IPS-NIHi11 (cell line): Measurements from ENCODE around the gene MFAP1.

ENCODE experiments used
- DNase-seq: peaks from one replicate; pipeline ENCODE4 v3.0.0; 2012; ENCODE audit warnings: mixed read lengths, low spot score

Gene MFAP1

GRCh38 chr15:43776101-43776717, 48.3 kb downstream of the MFAP1 start:
- peak; percentile 33 for DNase-seq

DNA sequence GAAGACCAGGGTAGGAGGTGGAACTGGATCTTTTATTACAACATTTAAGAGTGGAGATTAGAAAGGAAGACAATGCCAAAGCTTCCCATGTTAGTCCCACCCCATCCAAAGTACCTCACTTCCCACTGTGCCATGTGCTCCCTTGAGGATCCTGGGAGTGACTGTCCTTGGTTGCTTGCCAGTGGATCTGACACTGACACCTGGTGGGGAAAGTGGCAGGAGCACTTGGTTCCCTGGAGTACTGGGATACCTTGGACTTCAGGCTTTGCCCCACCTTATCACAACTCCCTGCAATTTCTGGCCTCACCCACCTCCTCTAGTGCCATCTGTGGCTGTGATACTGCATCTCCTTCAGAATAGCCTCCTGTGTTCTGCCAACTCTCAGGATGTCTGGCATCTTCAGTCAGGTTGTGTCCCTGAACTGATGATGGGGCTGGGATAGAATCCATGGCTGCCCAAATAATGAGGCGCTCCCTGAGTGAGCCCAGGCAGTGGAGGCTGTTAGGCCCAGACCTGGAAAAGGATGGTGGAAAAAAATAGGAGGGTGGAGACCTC, 49.0 kb downstream of the MFAP1 start:
- peak; percentile 39 for DNase-seq

DNA sequence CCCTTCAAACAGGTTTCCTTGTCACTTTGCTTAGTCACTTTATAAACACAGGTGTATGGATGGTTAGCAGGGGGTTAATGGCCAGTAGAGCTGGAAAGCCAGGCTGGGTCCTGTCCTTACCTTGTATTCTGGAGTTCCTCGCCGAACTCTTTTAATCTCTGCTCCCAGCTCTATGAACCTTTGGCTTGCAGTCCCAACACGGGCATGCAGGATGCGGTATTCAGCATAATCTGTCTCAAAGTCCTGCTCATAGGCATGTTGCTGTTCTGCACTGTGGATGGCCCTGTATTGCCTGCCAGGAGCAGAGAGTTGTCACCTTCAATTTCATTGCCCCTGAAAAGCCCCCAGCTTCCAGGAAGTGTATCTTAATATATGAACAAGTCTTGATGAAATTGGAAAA, 50.4 kb downstream of the MFAP1 start:
- no peak for DNase-seq

DNA sequence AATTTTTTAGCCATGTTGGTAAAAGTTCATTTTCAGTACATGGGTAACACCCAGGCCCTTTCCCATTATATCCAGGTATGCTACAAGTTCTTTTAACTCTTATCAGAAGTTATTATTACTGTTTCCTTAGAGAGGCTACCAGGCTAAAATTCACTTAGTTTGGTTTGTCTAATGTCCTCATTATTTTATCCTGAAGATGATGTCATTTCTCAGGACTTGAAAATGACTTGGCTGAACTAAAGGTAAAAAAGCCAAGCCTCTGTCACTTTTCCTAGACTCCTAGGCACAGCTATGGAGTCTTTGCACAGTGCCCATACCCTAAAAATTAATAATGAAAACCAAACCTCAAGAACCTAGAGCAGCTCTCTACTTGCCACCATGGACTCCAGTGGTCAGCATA, 51.9 kb downstream of the MFAP1 start:
- no peak for DNase-seq

DNA sequence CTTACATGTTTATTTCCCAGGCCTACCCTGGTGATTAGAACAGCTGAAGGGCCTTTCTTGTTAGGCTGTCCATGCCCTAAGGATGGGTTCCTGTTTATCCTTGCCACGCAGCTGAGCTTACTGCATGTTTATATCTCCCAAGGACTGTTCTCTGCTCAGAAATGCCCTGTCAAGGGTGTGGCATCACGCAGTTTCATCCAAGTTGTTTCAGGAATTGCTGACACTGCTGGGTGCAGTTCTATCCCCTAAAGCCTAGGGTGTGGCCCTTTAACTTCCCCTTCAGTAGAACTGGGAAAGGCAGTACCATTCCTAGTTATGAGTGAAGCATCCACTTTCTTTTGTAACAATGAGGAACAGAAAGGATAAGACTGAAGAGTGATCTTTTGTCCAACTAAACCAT, 52.7 kb downstream of the MFAP1 start:
- DNase-seq: no peak

GRCh38 chr15:43769584-43770228, 54.8 kb downstream of the MFAP1 start:
- peak; percentile 72 for DNase-seq

DNA sequence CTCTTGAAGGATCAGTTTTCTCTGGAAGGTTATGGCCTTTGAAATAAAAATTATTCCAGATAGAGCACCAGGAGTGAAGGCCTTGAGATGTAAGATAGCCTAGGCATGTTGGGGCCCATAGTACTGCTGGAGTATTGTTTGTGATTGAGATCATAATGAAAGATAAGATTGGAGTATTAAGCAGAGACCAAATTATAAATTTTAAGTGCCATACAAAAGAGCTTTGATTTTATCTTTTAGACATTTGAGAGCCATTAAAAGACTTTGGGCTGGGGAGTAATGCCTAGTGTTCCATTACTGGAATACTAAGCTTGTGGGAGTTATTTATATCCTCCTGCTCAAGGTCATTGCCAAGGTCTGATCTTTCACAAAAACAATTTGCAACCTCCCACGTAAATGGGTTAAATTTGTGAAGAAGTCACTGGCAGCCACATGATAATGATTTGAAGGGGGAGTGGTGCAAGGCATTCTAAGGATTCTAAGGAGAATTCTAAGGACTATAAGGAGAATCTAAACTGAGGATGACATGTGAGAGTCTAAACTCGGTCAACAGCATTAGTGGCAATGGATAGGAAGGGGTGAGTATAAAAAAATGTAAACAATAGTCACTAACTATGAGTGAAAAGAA, 60.6 kb downstream of the MFAP1 start:
- no peak for DNase-seq

DNA sequence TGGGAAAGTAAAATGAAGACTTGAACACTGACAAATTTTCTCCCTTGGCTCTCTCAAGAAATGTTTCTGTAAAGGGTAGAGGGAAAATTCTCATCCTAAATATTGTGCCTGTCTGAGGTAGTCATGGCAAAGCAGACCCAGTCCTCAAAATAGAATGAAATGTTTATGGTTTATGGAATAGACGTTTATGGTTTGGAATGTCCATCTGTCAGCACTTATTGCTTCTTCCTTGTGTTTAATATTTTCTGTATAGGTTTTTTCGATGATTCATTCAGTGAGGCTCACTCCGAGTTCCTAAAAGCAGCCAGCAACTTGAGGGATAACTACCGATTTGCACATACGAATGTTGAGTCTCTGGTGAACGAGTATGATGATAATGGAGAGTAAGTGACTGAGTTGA, 61.7 kb downstream of the MFAP1 start:
- DNase-seq: no peak
